Natural killer cell (primary cell): Measurements from ENCODE around the gene ERMP1. TPM values are rescaled to one million over a fixed set of nuclear protein-coding genes. Genes with fewer than 3 reads are reported as not detected.

Experiments
- ATAC-seq, 3 donors: fragments of 150-1000 bp in 2 of 3; fragments of 200-7000 bp in 1 of 3; cut with Tn5 transposase; 1 replicate in 1 of 3; 2 replicates in 2 of 3; pipeline ENCODE4 v1.10.0; 2021; ENCODE audit warnings: mild to moderate bottlenecking in 2 of 3, moderate library complexity in 2 of 3
- DNase-seq, 2 donors: peaks; one replicate each; pipeline versions ENCODE4 v3.0.0 to v3.0.0-alpha.2; 2013 to 2021; ENCODE audit warnings: mixed read lengths in 1 of 2
- H3K27ac ChIP-seq: one replicate; pipeline ENCODE4 v1.5.1; 2013; ENCODE audit warnings: mild to moderate bottlenecking, low read length
- H3K27me3 ChIP-seq: one replicate; pipeline ENCODE4 v1.6.1; 2013; ENCODE audit warnings: low read length; ENCODE audit not compliant: control insufficient read depth, insufficient read depth
- H3K36me3 ChIP-seq: one replicate; pipeline ENCODE4 v1.6.1; 2013; ENCODE audit warnings: low read length; ENCODE audit not compliant: control insufficient read depth, insufficient read depth
- H3K4me1 ChIP-seq: one replicate; pipeline ENCODE4 v1.6.1; 2013; ENCODE audit warnings: low read length; ENCODE audit not compliant: control insufficient read depth, insufficient read depth
- H3K4me3 ChIP-seq: one replicate; pipeline ENCODE4 v1.5.1; 2013; ENCODE audit warnings: low read length
- H3K9me3 ChIP-seq: one replicate; pipeline ENCODE4 v1.6.1; 2013; ENCODE audit warnings: low read length; ENCODE audit not compliant: control insufficient read depth, insufficient read depth
- H3K27ac Mint-ChIP-seq, 2 donors: one replicate each; pipeline ENCODE4 v1.8.0; 2022; ENCODE audit warnings: mild to moderate bottlenecking in 2 of 2, mixed read lengths in 2 of 2, moderate library complexity in 1 of 2
- H3K27me3 Mint-ChIP-seq, 2 donors: one replicate each; pipeline ENCODE4 v1.8.0; 2022; ENCODE audit warnings: low read depth in 2 of 2, mixed read lengths in 2 of 2
- H3K36me3 Mint-ChIP-seq: one replicate; pipeline ENCODE4 v1.8.0; 2022; ENCODE audit warnings: mixed read lengths
- H3K4me1 Mint-ChIP-seq, 2 donors: one replicate each; pipeline ENCODE4 v1.8.0; 2022; ENCODE audit warnings: mixed read lengths in 2 of 2
- H3K4me3 Mint-ChIP-seq: one replicate; pipeline ENCODE4 v1.8.0; 2022; ENCODE audit warnings: mild to moderate bottlenecking, moderate library complexity, mixed read lengths
- H3K9me3 Mint-ChIP-seq, 2 donors: one replicate each; pipeline ENCODE4 v1.8.0; 2022; ENCODE audit warnings: mixed read lengths in 2 of 2
- WGBS: methylation state at CpG from one replicate; pipeline ENCODE4 v1.1.7; 2013; ENCODE audit warnings: missing lambda C conversion rate; ENCODE audit not compliant: insufficient coverage; 5-methylcytosine and 5-hydroxymethylcytosine counted together
- intact Hi-C: fragments of 100-400 bp; cut with micrococcal nuclease; formaldehyde crosslinking; loops from one replicate; pipeline ENCODE4 v1.14.2; 2022
- total RNA-seq, 4 donors: library from RNA; stranded (reverse); fragments of 120-200 nt in 1 of 4; gene quantifications; one replicate each; pipeline versions ENCODE4 v1.2.3 to v1.2.4, GENCODE V29; 2013 to 2022
- TF ChIP-seq, protein P1 (sequence below): fragments of 200-600 bp; IDR thresholded peaks from one replicate; pipeline ENCODE4 v1.8.0; 2022; ENCODE audit warnings: antibody characterized with exemption

Gene ERMP1
- total RNA-seq, 3 donors from 2014 or later (not counting 1 experiment from before 2014, with no cell fraction given), result 24.7 to 52.0 (median 29.3) TPM

- H3K36me3 Mint-ChIP-seq, result peaks cover 7% of the 10 kb centered on the region
These were observed 34.3 kb downstream of the ERMP1 start for GRCh38 chr9:5798581-5798980.

DNA sequence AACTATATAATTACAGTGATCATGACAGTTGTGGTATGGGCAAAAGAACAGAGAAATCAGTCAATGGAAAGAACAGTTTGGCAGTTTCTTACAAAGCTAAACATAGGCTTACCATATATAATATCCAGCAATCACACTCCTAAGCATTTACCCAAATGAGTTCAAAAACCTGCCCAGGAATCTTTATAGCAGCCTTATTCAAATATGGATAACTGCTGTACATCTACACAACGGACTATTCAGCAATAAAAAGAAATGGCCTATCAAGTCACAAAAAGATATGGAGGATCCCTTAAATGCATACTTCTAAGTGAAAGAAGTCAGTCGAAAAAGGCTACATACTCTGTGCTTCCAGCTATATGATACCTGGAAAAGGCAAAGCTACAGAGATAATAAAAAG is 36.6 kb downstream of the ERMP1 start:
- no peak overlapping the region for H3K4me3 ChIP-seq
- DNase-seq (no peak), ATAC-seq (no peak)
- peaks cover 36 to 45% of the 10 kb centered on the region in 2 donors for H3K4me1 Mint-ChIP-seq
- WGBS, result 90% methylated on average over 2 of the region's 2 CpGs
- H3K9me3 ChIP-seq, result no peaks in the 10 kb centered on the region
- peaks cover 7% of the 10 kb centered on the region for H3K36me3 Mint-ChIP-seq
- peak overlapping the region in 1 of 2 donors; percentile 3 for H3K27ac Mint-ChIP-seq
- H3K36me3 ChIP-seq, result peaks cover 46% of the 10 kb centered on the region
- no peaks in the 10 kb centered on the region for H3K27me3 ChIP-seq
- H3K9me3 Mint-ChIP-seq, result no peaks in the 10 kb centered on the region
- no peaks in the 10 kb centered on the region for H3K27me3 Mint-ChIP-seq
- no peak overlapping the region for H3K4me3 Mint-ChIP-seq
- H3K27ac ChIP-seq, result no peak overlapping the region
- H3K4me1 ChIP-seq, result peaks cover under 1% of the 10 kb centered on the region
- intact Hi-C loops, result no loop called here
- TF ChIP-seq, protein P1, sequence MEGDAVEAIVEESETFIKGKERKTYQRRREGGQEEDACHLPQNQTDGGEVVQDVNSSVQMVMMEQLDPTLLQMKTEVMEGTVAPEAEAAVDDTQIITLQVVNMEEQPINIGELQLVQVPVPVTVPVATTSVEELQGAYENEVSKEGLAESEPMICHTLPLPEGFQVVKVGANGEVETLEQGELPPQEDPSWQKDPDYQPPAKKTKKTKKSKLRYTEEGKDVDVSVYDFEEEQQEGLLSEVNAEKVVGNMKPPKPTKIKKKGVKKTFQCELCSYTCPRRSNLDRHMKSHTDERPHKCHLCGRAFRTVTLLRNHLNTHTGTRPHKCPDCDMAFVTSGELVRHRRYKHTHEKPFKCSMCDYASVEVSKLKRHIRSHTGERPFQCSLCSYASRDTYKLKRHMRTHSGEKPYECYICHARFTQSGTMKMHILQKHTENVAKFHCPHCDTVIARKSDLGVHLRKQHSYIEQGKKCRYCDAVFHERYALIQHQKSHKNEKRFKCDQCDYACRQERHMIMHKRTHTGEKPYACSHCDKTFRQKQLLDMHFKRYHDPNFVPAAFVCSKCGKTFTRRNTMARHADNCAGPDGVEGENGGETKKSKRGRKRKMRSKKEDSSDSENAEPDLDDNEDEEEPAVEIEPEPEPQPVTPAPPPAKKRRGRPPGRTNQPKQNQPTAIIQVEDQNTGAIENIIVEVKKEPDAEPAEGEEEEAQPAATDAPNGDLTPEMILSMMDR, result no peak

More at GRCh38 chr9:5798581-5798980, 34.3 kb downstream of the ERMP1 start:
- Mint-ChIP-seq H3K27ac (no peak overlapping the region), H3K27me3 (no peaks in the 10 kb centered on the region), H3K9me3 (no peaks in the 10 kb centered on the region), H3K4me3 (no peak overlapping the region), H3K4me1 (peaks cover 25 to 26% of the 10 kb centered on the region in 2 donors)
- ATAC-seq (no peak), DNase-seq (no peak)
- H3K27ac ChIP-seq, result no peak overlapping the region
- peaks cover 2% of the 10 kb centered on the region for H3K4me1 ChIP-seq
- no peak overlapping the region for H3K4me3 ChIP-seq
- TF ChIP-seq, protein P1, result no peak
- WGBS, result no CpG with 5 or more reads among the region's 2 CpGs
- H3K9me3 ChIP-seq, result no peaks in the 10 kb centered on the region
- H3K36me3 ChIP-seq, result peaks cover 44% of the 10 kb centered on the region
- H3K27me3 ChIP-seq, result no peaks in the 10 kb centered on the region
- intact Hi-C loops, result no loop called here

DNA sequence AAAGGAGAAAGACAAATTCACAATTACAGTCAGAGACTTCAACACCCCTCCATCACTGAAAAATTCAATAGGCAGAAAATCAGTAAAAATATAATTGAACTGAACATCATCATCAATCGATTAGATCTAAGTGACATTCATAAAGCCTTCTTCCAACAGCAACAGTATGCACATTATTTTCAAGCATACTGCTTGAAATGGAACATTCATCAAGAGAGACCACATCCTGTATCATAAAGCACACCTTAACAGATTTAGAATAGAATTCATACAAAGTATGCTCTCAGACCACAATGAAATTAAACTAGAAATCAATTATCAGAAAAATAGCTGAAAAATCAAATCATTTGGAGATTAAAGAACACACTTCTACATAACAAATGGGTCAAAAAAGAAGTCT is 39.1 kb downstream of the ERMP1 start:
- Mint-ChIP-seq H3K27ac (peak overlapping the region; percentile 51 to 61), H3K4me1 (peaks cover 44 to 55% of the 10 kb centered on the region in 2 donors), H3K27me3 (no peaks in the 10 kb centered on the region), H3K36me3 (peaks cover 7% of the 10 kb centered on the region), H3K9me3 (no peaks in the 10 kb centered on the region), H3K4me3 (no peak overlapping the region)
- Histone ChIP-seq H3K27ac (no peak overlapping the region), H3K36me3 (peaks cover 55% of the 10 kb centered on the region), H3K27me3 (no peaks in the 10 kb centered on the region), H3K9me3 (no peaks in the 10 kb centered on the region), H3K4me1 (peaks cover 4% of the 10 kb centered on the region), H3K4me3 (no peak overlapping the region)
- intact Hi-C loops, result no loop called here
- TF ChIP-seq, protein P1, result no peak
- DNase-seq, result peak in 1 of 2 donors; percentile 14
- ATAC-seq, result no peak
- 64% methylated on average over 1 of the region's 1 CpG for WGBS

- H3K27ac ChIP-seq, result no peak overlapping the region
- H3K4me1 ChIP-seq, result peaks cover 4% of the 10 kb centered on the region
- no peak for ATAC-seq
- H3K4me3 ChIP-seq, result no peak overlapping the region
- Mint-ChIP-seq H3K36me3 (peaks cover 10% of the 10 kb centered on the region), H3K9me3 (no peaks in the 10 kb centered on the region), H3K27ac (peak overlapping the region; percentile 4 to 61), H3K4me3 (no peak overlapping the region), H3K4me1 (peaks cover 49 to 66% of the 10 kb centered on the region in 2 donors), H3K27me3 (no peaks in the 10 kb centered on the region)
- DNase-seq, result no peak
- no peaks in the 10 kb centered on the region for H3K9me3 ChIP-seq
- peaks cover 50% of the 10 kb centered on the region for H3K36me3 ChIP-seq
- no CpG with 5 or more reads among the region's 3 CpGs for WGBS
- H3K27me3 ChIP-seq, result no peaks in the 10 kb centered on the region
- intact Hi-C loops, result no loop called here
- TF ChIP-seq, protein P1, result no peak
These were observed 41.0 kb downstream of the ERMP1 start for GRCh38 chr9:5791870-5792269.
